ENCODE data around the gene MEG3.

Gene MEG3

DNA sequence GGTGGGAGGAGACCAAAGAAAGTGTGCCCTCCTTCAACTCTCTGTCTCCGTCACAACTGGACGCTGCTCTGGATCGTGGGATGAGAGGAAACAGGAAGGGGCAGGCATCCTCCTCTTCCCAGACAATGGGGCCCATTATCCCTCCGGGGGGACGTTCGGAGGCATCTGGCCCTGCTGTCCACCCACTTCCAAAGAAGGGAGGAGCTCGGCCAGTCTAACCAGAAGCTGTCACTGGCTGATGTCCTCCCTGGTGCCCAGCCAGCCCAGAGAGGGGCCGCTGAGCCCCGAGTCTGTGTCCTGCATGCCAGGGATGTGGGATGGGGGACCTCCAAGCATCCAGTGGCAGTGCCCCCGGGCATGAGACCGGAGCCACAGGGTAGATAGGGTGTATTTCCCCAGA is 39.8 kb upstream of the MEG3 start:
- Histone ChIP-seq H3K27me3 (ENCODE audit: insufficient read depth, low read length, poor library complexity, severe bottlenecking) (no peaks in the 10 kb centered on the region), H3F3A (ENCODE audit: low read depth) (no peaks in the 10 kb centered on the region), H3K79me2 (ENCODE audit: insufficient read depth, low read length) (no peaks in the 10 kb centered on the region), H2AFZ (ENCODE audit: low read length) (no peak overlapping the region), H3K9me3 (ENCODE audit: insufficient read depth, low read depth, low read length) (no peaks in the 10 kb centered on the region), H3K36me3 (ENCODE audit: insufficient read depth, low read length) (no peaks in the 10 kb centered on the region), H3K4me2 (ENCODE audit: low read depth, low read length, poor library complexity, severe bottlenecking) (no peak overlapping the region), H3K4me1 (ENCODE audit: insufficient read depth, low read length, poor library complexity, severe bottlenecking) (peaks cover 8% of the 10 kb centered on the region), H3K4me3 (ENCODE audit: low read length, poor library complexity, severe bottlenecking) (no peak overlapping the region), H3K9ac (ENCODE audit: low read depth, low read length, poor library complexity, severe bottlenecking) (no peak overlapping the region), H4K20me1 (ENCODE audit: insufficient read depth, low read length, poor library complexity, severe bottlenecking) (no peaks in the 10 kb centered on the region), H3K9me2 (replicated peaks; ENCODE audit: low read depth, low read length) (no peaks in the 10 kb centered on the region)
- TF ChIP-seq CTCF (conservative IDR thresholded peaks at IDR 0.05; ENCODE audit: low read length), result no peak

DNA sequence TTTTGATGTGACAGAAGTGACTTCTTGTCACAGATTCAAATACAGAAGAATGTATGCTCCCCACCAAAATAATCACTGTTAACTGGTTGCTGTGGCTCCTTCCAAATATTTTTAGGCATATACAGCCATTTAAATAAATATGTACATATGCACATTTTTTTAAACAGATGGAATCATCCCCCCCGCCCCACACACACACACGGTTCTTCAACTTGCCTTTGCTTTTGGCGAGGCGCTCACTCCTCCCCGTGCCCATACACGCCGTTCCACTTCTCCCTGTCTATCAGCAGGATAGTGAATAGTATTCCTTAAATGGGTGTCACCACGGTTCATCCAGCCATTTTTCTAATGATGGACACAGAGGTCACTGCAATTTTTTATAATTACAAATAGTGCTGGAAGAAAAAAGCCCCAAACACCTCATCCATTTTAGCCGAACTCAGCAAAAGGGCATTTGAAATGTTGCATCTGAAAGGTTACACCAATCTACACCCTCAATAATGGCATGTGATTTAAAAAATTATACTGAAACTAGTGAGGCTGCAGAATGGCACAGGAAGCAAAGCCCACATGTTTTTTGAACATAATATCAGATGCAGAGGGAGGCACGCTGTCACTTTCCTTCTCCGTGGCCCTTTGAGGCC is 39.2 kb upstream of the MEG3 start:
- Histone ChIP-seq H3F3A (ENCODE audit: low read depth) (no peaks in the 10 kb centered on the region), H3K36me3 (ENCODE audit: insufficient read depth, low read length) (no peaks in the 10 kb centered on the region), H3K4me3 (ENCODE audit: low read length, poor library complexity, severe bottlenecking) (no peak overlapping the region), H3K4me2 (ENCODE audit: low read depth, low read length, poor library complexity, severe bottlenecking) (no peak overlapping the region), H3K9me2 (replicated peaks; ENCODE audit: low read depth, low read length) (no peaks in the 10 kb centered on the region), H3K9me3 (ENCODE audit: insufficient read depth, low read depth, low read length) (no peaks in the 10 kb centered on the region), H3K27me3 (ENCODE audit: insufficient read depth, low read length, poor library complexity, severe bottlenecking) (no peaks in the 10 kb centered on the region), H2AFZ (ENCODE audit: low read length) (no peak overlapping the region), H3K9ac (ENCODE audit: low read depth, low read length, poor library complexity, severe bottlenecking) (no peak overlapping the region), H3K79me2 (ENCODE audit: insufficient read depth, low read length) (no peaks in the 10 kb centered on the region), H3K4me1 (ENCODE audit: insufficient read depth, low read length, poor library complexity, severe bottlenecking) (peaks cover 8% of the 10 kb centered on the region), H4K20me1 (ENCODE audit: insufficient read depth, low read length, poor library complexity, severe bottlenecking) (no peaks in the 10 kb centered on the region)
- TF ChIP-seq EZH2phosphoT487 (IDR thresholded peaks at IDR 0.05; ENCODE audit: borderline replicate concordance) (no peak), CTCF (conservative IDR thresholded peaks at IDR 0.05; ENCODE audit: low read length) (no peak)

DNA sequence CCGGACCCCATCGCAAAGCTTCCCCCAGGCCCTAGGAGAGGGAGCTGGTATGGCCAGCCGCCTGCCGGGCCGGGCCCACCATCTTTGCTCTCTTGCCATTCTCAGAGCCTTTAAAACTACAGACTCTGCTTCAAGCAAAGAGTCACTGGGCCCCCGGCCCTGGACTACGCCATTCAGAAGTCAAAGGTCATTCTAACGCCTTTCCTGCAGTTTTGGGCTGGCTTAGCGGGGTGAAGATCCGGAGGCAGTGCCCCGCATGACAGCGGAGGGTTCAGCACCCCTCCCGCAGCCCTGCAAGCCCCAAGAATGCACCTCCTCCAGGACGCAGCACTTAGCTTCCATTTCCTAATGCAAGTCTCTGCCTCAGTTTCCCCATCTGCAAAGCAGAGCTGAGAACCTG is 38.3 kb upstream of the MEG3 start:
- peaks cover 8% of the 10 kb centered on the region for H3K4me1 ChIP-seq (ENCODE audit: insufficient read depth, low read length, poor library complexity, severe bottlenecking)
- no peak overlapping the region for H3K4me2 ChIP-seq (ENCODE audit: low read depth, low read length, poor library complexity, severe bottlenecking)
- H2AFZ ChIP-seq (ENCODE audit: low read length), result no peak overlapping the region
- no peaks in the 10 kb centered on the region for H3F3A ChIP-seq (ENCODE audit: low read depth)
- no peaks in the 10 kb centered on the region for H4K20me1 ChIP-seq (ENCODE audit: insufficient read depth, low read length, poor library complexity, severe bottlenecking)
- no peaks in the 10 kb centered on the region for H3K9me3 ChIP-seq (ENCODE audit: insufficient read depth, low read depth, low read length)
- H3K4me3 ChIP-seq (ENCODE audit: low read length, poor library complexity, severe bottlenecking), result no peak overlapping the region
- no peaks in the 10 kb centered on the region for H3K36me3 ChIP-seq (ENCODE audit: insufficient read depth, low read length)
- no peaks in the 10 kb centered on the region for H3K9me2 ChIP-seq (replicated peaks; ENCODE audit: low read depth, low read length)
- no peaks in the 10 kb centered on the region for H3K27me3 ChIP-seq (ENCODE audit: insufficient read depth, low read length, poor library complexity, severe bottlenecking)
- H3K79me2 ChIP-seq (ENCODE audit: insufficient read depth, low read length), result no peaks in the 10 kb centered on the region
- TF ChIP-seq CTCF (conservative IDR thresholded peaks at IDR 0.05; ENCODE audit: low read length) (no peak), EZH2phosphoT487 (IDR thresholded peaks at IDR 0.05; ENCODE audit: borderline replicate concordance) (no peak)
- H3K9ac ChIP-seq (ENCODE audit: low read depth, low read length, poor library complexity, severe bottlenecking), result no peak overlapping the region

All from Loucy (cell line).